Measurements from ENCODE around the gene POLR2M.

The POLR2M gene

DNA sequence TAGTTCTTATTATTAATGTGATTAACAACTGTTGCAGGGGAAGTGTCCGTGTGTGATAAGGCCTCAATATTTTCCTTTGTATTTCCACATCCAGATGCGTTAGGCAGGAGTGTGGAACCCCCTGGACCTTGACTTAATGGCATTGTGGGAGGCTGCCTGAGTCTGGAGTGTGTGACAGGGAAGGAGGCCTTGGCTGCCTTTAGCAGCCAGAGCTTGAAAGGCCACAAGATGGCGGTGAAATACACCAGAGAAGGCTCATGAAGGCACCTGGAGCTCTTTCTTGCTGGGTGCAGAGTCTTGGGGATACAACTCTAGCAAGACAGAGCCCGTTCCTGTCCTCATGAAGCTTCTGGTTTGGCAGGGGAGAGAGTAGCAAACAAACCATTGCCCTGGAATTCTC, 36.9 kb downstream of the POLR2M start:
- no peaks in the 10 kb centered on the region for H3K9me3 ChIP-seq (ENCODE audit: control insufficient read depth in 1 of 2, low read length in 2 of 2)
- H3K4me1 ChIP-seq (ENCODE audit: control insufficient read depth in 1 of 2, insufficient read depth in 2 of 2, low read length in 2 of 2): no peaks in the 10 kb centered on the region
- H3K27ac ChIP-seq (ENCODE audit: low read length): no peak overlapping the region
- H3K36me3 ChIP-seq (ENCODE audit: control insufficient read depth in 1 of 2, insufficient read depth in 2 of 2, low read length in 2 of 2): no peaks in the 10 kb centered on the region
- H3K27me3 ChIP-seq (ENCODE audit: low read depth, low read length): no peaks in the 10 kb centered on the region
- no peak overlapping the region for H3K4me3 ChIP-seq (ENCODE audit: low read depth in 1 of 2, low read length in 2 of 2)

DNA sequence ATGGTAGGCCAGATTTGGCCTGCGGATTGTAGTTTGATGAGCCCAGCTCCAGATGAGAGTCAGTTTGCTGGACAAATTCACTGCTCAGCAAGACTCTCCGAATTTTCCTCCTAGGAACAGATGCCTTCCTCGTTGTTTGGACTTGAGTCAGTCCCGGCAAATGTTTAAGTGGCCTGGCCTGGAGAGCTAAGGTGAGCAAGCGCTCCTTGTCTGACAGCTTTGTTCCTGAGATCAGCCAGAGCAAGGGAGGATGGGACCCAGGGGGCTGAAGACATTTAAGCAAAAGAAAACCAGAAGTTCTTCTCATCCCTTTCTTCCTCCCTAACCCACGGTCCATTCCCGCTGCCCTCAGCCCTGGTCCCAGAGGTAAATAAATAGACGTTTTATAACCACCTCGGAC, 40.3 kb downstream of the POLR2M start:
- H3K27ac ChIP-seq (ENCODE audit: low read length): no peak overlapping the region

DNA sequence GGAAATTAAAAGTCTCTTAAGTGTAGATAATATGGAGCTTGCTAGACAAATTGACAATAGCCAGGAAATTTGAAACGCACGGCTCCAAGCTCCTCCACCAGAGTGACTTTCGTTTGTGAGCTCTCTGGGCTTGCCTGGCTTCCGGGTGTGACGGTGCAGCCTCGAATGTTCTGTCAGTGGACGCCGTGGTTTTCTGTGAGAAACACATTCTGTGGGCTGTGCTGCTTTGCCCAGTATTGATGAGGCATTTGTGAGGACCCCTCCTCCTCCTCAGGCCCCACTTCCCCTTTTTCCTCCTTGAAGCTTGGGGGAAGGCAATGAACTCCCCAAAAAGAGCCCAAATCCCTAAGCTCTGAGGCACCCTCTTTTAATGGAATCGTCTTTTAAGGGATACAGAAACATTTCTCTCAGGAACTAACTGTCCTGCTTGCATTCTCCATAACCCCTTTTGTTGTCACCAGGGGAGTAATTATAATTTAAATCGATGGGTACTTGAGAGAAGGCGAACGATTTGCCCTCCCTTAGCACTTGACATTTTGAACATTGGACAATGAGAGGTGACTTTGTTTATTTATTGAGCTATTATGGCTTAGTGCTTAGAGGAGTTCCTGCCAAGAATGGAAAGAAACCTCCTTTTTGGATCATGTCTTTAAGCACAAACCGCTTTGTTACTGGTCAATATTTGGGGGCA, 40.8 kb downstream of the POLR2M start:
- Histone ChIP-seq H3K27ac (ENCODE audit: low read length) (no peak overlapping the region), H3K4me3 (ENCODE audit: low read depth in 1 of 2, low read length in 2 of 2) (peak overlapping the region; percentile 6 to 27)

More for the DNA sequence above, 40.3 kb downstream of the POLR2M start:
- Histone ChIP-seq H3K9me3 (ENCODE audit: control insufficient read depth in 1 of 2, low read length in 2 of 2) (no peaks in the 10 kb centered on the region), H3K36me3 (ENCODE audit: control insufficient read depth in 1 of 2, insufficient read depth in 2 of 2, low read length in 2 of 2) (no peaks in the 10 kb centered on the region), H3K4me3 (ENCODE audit: low read depth in 1 of 2, low read length in 2 of 2) (peak overlapping the region; percentile 6 to 27), H3K27me3 (ENCODE audit: low read depth, low read length) (no peaks in the 10 kb centered on the region), H3K4me1 (ENCODE audit: control insufficient read depth in 1 of 2, insufficient read depth in 2 of 2, low read length in 2 of 2) (no peaks in the 10 kb centered on the region)

DNA sequence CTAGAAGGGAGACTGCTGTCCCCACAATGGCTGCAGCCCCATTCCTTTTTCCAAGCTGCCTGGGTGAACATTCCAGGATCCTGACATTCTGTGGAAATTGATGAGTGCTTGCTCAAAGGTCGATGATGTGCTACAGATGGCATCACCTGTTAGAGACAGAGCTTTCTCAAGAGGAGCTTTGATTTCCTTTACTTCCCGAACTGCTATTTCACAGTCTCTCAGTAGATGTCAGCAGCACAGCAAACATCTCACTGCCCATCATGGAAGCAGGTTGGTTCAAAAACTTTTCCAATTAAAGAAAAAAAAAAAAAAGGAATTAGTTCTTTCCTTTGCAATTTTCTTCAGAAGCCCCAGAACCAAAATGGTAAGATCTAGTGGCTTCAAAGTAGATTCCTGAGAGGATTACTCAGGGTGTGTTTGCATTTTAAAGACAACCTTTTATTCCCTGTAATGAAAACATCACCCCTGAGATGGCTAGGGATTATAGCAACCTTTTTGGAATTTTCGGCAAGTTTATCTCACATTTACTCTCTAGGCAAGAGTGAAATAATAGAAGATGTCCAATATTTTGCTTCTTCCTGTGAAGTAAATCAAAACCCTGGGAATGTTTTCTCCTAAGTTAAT, 44.8 kb downstream of the POLR2M start:
- Histone ChIP-seq H3K9me3 (ENCODE audit: control insufficient read depth in 1 of 2, low read length in 2 of 2) (no peaks in the 10 kb centered on the region), H3K36me3 (ENCODE audit: control insufficient read depth in 1 of 2, insufficient read depth in 2 of 2, low read length in 2 of 2) (no peaks in the 10 kb centered on the region), H3K4me3 (ENCODE audit: low read depth in 1 of 2, low read length in 2 of 2) (no peak overlapping the region), H3K4me1 (ENCODE audit: control insufficient read depth in 1 of 2, insufficient read depth in 2 of 2, low read length in 2 of 2) (no peaks in the 10 kb centered on the region), H3K27me3 (ENCODE audit: low read depth, low read length) (no peaks in the 10 kb centered on the region), H3K27ac (ENCODE audit: low read length) (no peak overlapping the region)

More for the DNA sequence above, 40.8 kb downstream of the POLR2M start:
- H3K36me3 ChIP-seq (ENCODE audit: control insufficient read depth in 1 of 2, insufficient read depth in 2 of 2, low read length in 2 of 2): no peaks in the 10 kb centered on the region
- H3K27me3 ChIP-seq (ENCODE audit: low read depth, low read length): no peaks in the 10 kb centered on the region
- no peaks in the 10 kb centered on the region for H3K9me3 ChIP-seq (ENCODE audit: control insufficient read depth in 1 of 2, low read length in 2 of 2)
- no peaks in the 10 kb centered on the region for H3K4me1 ChIP-seq (ENCODE audit: control insufficient read depth in 1 of 2, insufficient read depth in 2 of 2, low read length in 2 of 2)

DNA sequence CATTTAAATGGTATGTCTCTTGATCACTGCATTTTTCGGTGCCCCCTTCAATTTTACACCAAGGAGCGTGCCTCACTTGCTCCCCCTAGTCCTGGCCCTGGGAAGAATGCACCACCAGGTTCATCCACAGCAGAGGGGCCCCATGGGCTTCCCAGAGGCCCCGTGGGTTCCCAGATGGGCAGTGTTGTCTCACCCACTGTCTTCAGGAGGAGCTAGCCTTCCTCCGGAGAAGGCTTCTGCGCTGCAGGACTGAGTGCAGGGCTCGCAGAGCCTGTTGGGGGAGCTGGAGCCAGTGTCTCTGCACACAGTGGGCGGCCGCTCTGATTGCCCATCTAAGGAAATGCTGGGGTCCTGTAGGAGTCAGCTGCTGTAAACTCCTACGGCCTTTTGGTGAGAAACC, 45.9 kb downstream of the POLR2M start:
- Histone ChIP-seq H3K9me3 (ENCODE audit: control insufficient read depth in 1 of 2, low read length in 2 of 2) (no peaks in the 10 kb centered on the region), H3K27ac (ENCODE audit: low read length) (no peak overlapping the region), H3K36me3 (ENCODE audit: control insufficient read depth in 1 of 2, insufficient read depth in 2 of 2, low read length in 2 of 2) (no peaks in the 10 kb centered on the region), H3K4me3 (ENCODE audit: low read depth in 1 of 2, low read length in 2 of 2) (no peak overlapping the region), H3K27me3 (ENCODE audit: low read depth, low read length) (no peaks in the 10 kb centered on the region), H3K4me1 (ENCODE audit: control insufficient read depth in 1 of 2, insufficient read depth in 2 of 2, low read length in 2 of 2) (no peaks in the 10 kb centered on the region)

DNA sequence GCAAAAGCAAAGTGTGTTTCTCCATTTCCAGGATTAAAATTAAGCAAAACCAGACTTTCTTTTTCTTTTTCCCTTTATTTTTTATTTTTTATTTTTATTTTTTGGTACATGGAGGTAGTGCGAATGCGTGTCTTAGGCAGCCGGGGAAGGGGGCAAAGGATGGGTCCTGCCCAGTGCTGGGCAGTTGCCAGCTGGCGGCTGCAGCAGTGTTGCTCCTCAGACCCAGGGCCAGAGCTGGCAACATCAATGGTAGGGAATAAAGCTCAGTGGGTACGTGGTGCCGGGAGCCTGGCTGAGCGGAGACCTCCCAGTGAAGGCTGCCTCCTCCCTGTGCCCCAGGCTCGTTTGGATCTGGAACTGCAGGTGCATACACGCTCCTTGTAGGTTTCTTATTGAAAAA, 46.3 kb downstream of the POLR2M start:
- Histone ChIP-seq H3K4me3 (ENCODE audit: low read depth in 1 of 2, low read length in 2 of 2) (no peak overlapping the region), H3K27ac (ENCODE audit: low read length) (no peak overlapping the region)

DNA sequence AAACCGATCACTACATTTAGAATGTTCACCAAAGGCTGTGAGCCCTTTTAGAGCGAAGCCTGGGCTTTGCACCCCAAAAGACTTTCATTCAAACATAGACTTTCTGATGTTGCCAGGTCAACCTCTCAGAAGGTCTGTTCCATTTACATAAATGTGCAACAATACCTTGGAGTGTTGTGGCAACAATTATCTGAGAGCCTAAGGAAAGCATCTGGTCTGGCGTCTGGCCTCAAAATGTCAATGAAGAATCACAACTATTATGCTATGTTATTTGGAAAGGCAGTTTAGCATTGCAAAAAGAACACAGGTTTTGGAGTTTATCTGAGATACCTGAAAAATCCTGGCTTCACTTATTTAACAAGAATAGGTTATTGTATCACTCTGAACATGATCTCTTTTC, 50.0 kb downstream of the POLR2M start:
- Histone ChIP-seq H3K9me3 (ENCODE audit: control insufficient read depth in 1 of 2, low read length in 2 of 2) (no peaks in the 10 kb centered on the region), H3K27ac (ENCODE audit: low read length) (no peak overlapping the region), H3K27me3 (ENCODE audit: low read depth, low read length) (no peaks in the 10 kb centered on the region), H3K4me3 (ENCODE audit: low read depth in 1 of 2, low read length in 2 of 2) (no peak overlapping the region), H3K4me1 (ENCODE audit: control insufficient read depth in 1 of 2, insufficient read depth in 2 of 2, low read length in 2 of 2) (no peaks in the 10 kb centered on the region), H3K36me3 (ENCODE audit: control insufficient read depth in 1 of 2, insufficient read depth in 2 of 2, low read length in 2 of 2) (no peaks in the 10 kb centered on the region)

More for the DNA sequence above, 46.3 kb downstream of the POLR2M start:
- no peaks in the 10 kb centered on the region for H3K36me3 ChIP-seq (ENCODE audit: control insufficient read depth in 1 of 2, insufficient read depth in 2 of 2, low read length in 2 of 2)
- H3K9me3 ChIP-seq (ENCODE audit: control insufficient read depth in 1 of 2, low read length in 2 of 2): no peaks in the 10 kb centered on the region
- H3K4me1 ChIP-seq (ENCODE audit: control insufficient read depth in 1 of 2, insufficient read depth in 2 of 2, low read length in 2 of 2): no peaks in the 10 kb centered on the region
- no peaks in the 10 kb centered on the region for H3K27me3 ChIP-seq (ENCODE audit: low read depth, low read length)

DNA sequence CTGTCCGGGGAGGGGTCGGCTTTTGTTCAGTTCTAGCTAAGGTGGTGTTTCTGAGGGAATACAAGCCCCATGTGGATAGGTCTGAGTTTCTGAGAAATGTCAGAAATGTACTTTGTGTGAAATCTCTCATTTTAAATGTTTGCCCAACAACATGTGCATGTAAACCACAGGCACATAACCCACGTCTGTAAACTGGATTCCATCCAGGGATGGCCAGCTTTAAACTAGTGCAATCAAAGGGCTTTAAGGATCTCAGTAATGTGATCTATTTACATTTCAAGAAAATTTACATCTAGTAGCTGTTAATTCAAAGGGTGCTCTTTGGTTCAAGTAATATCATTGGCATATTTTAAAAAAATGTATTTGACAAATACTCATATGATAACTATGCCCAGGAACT, 52.0 kb downstream of the POLR2M start:
- Histone ChIP-seq H3K27ac (ENCODE audit: low read length) (no peak overlapping the region), H3K27me3 (ENCODE audit: low read depth, low read length) (no peaks in the 10 kb centered on the region), H3K9me3 (ENCODE audit: control insufficient read depth in 1 of 2, low read length in 2 of 2) (no peaks in the 10 kb centered on the region), H3K36me3 (ENCODE audit: control insufficient read depth in 1 of 2, insufficient read depth in 2 of 2, low read length in 2 of 2) (no peaks in the 10 kb centered on the region), H3K4me1 (ENCODE audit: control insufficient read depth in 1 of 2, insufficient read depth in 2 of 2, low read length in 2 of 2) (no peaks in the 10 kb centered on the region), H3K4me3 (ENCODE audit: low read depth in 1 of 2, low read length in 2 of 2) (no peak overlapping the region)

DNA sequence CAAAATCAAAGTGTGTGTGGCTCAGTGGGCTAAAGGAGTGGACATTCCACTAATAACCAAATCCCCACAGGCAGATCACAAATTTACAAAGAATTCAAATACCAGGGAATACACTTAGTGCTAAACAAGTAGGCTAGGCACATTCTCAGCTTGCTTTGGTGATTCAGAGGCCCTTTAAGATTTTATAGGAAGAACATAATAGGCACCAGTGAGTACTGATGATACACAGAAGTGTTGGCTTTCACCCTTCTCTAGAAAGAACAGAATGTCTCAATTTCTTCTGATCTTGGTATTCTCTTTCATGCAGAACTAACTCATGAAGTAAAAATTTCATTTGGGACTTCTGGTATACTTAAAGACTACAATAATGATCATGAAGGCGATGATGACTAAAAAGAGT, 55.0 kb downstream of the POLR2M start:
- H3K36me3 ChIP-seq (ENCODE audit: control insufficient read depth in 1 of 2, insufficient read depth in 2 of 2, low read length in 2 of 2): no peaks in the 10 kb centered on the region
- no peaks in the 10 kb centered on the region for H3K9me3 ChIP-seq (ENCODE audit: control insufficient read depth in 1 of 2, low read length in 2 of 2)
- H3K4me1 ChIP-seq (ENCODE audit: control insufficient read depth in 1 of 2, insufficient read depth in 2 of 2, low read length in 2 of 2): no peaks in the 10 kb centered on the region
- H3K27me3 ChIP-seq (ENCODE audit: low read depth, low read length): no peaks in the 10 kb centered on the region
- H3K4me3 ChIP-seq (ENCODE audit: low read depth in 1 of 2, low read length in 2 of 2): no peak overlapping the region
- no peak overlapping the region for H3K27ac ChIP-seq (ENCODE audit: low read length)

DNA sequence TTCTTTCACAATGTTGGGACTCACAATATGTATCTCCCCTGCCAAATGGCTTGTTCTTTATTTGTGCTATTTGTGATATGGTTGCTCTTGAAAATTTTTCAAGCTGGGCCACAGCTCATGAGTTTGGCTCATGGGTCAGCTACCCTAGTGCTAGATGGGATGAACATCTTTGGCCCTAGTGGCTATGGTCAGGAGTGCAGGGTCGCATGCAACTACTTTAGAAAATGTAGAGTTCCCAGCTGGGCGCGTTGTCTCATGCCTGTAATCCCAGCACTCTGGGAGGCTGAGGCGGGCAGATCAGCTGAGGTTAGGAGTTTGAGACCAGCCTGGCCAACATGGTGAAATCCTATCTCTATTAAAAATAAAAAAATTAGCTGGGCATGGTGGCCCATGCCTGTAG, 55.8 kb downstream of the POLR2M start:
- H3K36me3 ChIP-seq (ENCODE audit: control insufficient read depth in 1 of 2, insufficient read depth in 2 of 2, low read length in 2 of 2): no peaks in the 10 kb centered on the region
- H3K27ac ChIP-seq (ENCODE audit: low read length): no peak overlapping the region
- H3K27me3 ChIP-seq (ENCODE audit: low read depth, low read length): no peaks in the 10 kb centered on the region
- H3K9me3 ChIP-seq (ENCODE audit: control insufficient read depth in 1 of 2, low read length in 2 of 2): no peaks in the 10 kb centered on the region
- H3K4me3 ChIP-seq (ENCODE audit: low read depth in 1 of 2, low read length in 2 of 2): no peak overlapping the region
- no peaks in the 10 kb centered on the region for H3K4me1 ChIP-seq (ENCODE audit: control insufficient read depth in 1 of 2, insufficient read depth in 2 of 2, low read length in 2 of 2)

DNA sequence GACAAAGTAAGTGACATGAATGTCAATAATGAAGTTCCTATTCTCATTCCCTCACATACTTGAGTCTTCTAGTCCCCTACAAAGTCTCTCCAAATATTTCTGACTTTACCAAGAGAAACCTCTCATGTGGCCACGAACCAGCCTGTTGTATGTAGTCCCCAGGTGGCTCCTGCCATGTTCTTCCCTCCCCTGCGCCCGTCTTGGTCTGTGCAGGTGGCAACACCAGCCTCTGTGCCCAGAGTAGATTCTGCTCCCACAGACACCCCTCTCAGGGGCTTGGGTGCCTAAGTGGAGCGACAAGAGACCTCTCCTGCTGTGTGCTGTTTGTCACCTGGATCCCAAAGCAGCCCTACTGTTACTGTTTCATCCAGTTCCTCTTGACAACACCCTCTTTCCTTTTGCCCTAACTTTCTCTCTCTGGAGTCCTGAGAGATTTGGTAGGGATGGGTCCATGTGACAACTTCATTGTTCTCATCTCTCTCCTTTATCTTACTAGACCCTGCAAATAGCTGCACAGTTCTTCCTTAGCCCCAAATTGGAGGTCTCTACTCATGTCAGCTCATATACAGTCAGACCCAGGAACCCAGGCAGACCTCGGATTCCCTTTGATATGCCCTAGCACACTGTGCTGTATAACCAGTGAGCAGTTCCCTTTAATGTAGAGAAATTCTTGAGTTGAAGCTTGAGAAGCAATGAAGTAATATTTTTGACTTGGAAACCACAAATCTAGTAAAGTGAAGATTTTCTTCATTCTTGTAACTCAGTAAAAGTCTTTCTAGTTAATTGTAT, 56.9 kb downstream of the POLR2M start:
- H3K4me1 ChIP-seq (ENCODE audit: control insufficient read depth in 1 of 2, insufficient read depth in 2 of 2, low read length in 2 of 2): no peaks in the 10 kb centered on the region
- no peaks in the 10 kb centered on the region for H3K9me3 ChIP-seq (ENCODE audit: control insufficient read depth in 1 of 2, low read length in 2 of 2)
- H3K4me3 ChIP-seq (ENCODE audit: low read depth in 1 of 2, low read length in 2 of 2): no peak overlapping the region
- no peak overlapping the region for H3K27ac ChIP-seq (ENCODE audit: low read length)
- H3K36me3 ChIP-seq (ENCODE audit: control insufficient read depth in 1 of 2, insufficient read depth in 2 of 2, low read length in 2 of 2): no peaks in the 10 kb centered on the region
- no peaks in the 10 kb centered on the region for H3K27me3 ChIP-seq (ENCODE audit: low read depth, low read length)
